Measurements from ENCODE around the gene LOXHD1. TPM values are rescaled to one million over a fixed set of nuclear protein-coding genes. Genes with fewer than 3 reads are reported as not detected.

LOXHD1 gene
- total RNA-seq, 1 experiment from 2014 or later: not detected

- no TSS peak for BruUV-seq (replicated peaks)
- Mint-ChIP-seq H3K27ac (ENCODE audit: unreplicated experiment) (no peak overlapping the region), H3K27me3 (ENCODE audit: insufficient read depth, unreplicated experiment) (peaks cover 14% of the 10 kb centered on the region), H3K4me3 (ENCODE audit: unreplicated experiment) (no peak overlapping the region), H3K36me3 (ENCODE audit: insufficient read depth, unreplicated experiment) (no peaks in the 10 kb centered on the region), H3K4me1 (ENCODE audit: low read depth, unreplicated experiment) (no peaks in the 10 kb centered on the region), H3K9me3 (ENCODE audit: unreplicated experiment) (no peaks in the 10 kb centered on the region)
- ChIA-PET CTCF (no interaction called here), POLR2A (no interaction called here)
- TF ChIP-seq CTCF (IDR thresholded peaks at IDR 0.05; ENCODE audit: insufficient read depth in 1 of 2, low read depth in 1 of 2, low read length in 1 of 2, severe bottlenecking in 1 of 2, unreplicated experiment in 1 of 2): no peak
- Histone ChIP-seq H3K9me3 (no peaks in the 10 kb centered on the region), H3K36me3 (ENCODE audit: control insufficient read depth, insufficient read depth, low read length) (no peaks in the 10 kb centered on the region), H3K27me3 (replicated peaks; ENCODE audit: control insufficient read depth, insufficient read depth, low read length) (no peaks in the 10 kb centered on the region), H3K4me3 (ENCODE audit: low read depth, low read length) (no peak overlapping the region), H3K4me1 (no peaks in the 10 kb centered on the region)
- intact Hi-C loops (cut with micrococcal nuclease; ENCODE audit: unreplicated experiment): no loop called here
- DNase-seq: no peak
These were observed 200.3 kb downstream of the LOXHD1 start for GRCh38 chr18:46456691-46457090.

DNA sequence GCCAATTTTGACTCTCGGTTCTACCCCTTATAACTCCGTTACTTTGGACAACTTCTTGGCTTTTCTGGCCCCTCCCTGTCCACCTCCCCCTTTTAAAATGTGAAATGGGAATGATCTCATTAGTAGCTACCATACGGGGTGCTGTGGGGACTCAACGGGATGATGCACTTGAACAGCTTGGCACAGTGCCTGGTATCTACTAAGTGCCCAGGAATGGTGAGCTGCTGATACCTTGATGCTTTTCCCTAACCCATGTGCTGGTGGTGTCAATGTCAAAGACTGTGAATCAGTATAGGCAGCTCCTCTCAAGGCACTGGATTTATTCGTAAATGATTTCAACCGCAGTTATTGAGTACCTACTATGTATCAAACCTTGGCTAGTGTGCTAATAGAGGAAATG lies 204.2 kb downstream of the LOXHD1 start:
- no peaks in the 10 kb centered on the region for H3K27me3 ChIP-seq (replicated peaks; ENCODE audit: control insufficient read depth, insufficient read depth, low read length)
- H3K36me3 Mint-ChIP-seq (ENCODE audit: insufficient read depth, unreplicated experiment): no peaks in the 10 kb centered on the region
- no peak overlapping the region for H3K27ac Mint-ChIP-seq (ENCODE audit: unreplicated experiment)
- CTCF ChIA-PET: no interaction called here
- H3K4me1 Mint-ChIP-seq (ENCODE audit: low read depth, unreplicated experiment): no peaks in the 10 kb centered on the region
- intact Hi-C loops (cut with micrococcal nuclease; ENCODE audit: unreplicated experiment): no loop called here
- H3K4me3 ChIP-seq (ENCODE audit: low read depth, low read length): no peak overlapping the region
- H3K36me3 ChIP-seq (ENCODE audit: control insufficient read depth, insufficient read depth, low read length): no peaks in the 10 kb centered on the region
- BruUV-seq (replicated peaks): no TSS peak
- POLR2A ChIA-PET: no interaction called here
- no peaks in the 10 kb centered on the region for H3K9me3 ChIP-seq
- H3K4me3 Mint-ChIP-seq (ENCODE audit: unreplicated experiment): no peak overlapping the region
- DNase-seq: no peak
- TF ChIP-seq CTCF (IDR thresholded peaks at IDR 0.05; ENCODE audit: insufficient read depth in 1 of 2, low read depth in 1 of 2, low read length in 1 of 2, severe bottlenecking in 1 of 2, unreplicated experiment in 1 of 2): no peak
- no peaks in the 10 kb centered on the region for H3K4me1 ChIP-seq
- H3K27me3 Mint-ChIP-seq (ENCODE audit: insufficient read depth, unreplicated experiment): peaks cover 7% of the 10 kb centered on the region
- H3K9me3 Mint-ChIP-seq (ENCODE audit: unreplicated experiment): no peaks in the 10 kb centered on the region

- Mint-ChIP-seq H3K27me3 (ENCODE audit: insufficient read depth, unreplicated experiment) (peaks cover 6% of the 10 kb centered on the region), H3K4me3 (ENCODE audit: unreplicated experiment) (no peak overlapping the region), H3K9me3 (ENCODE audit: unreplicated experiment) (no peaks in the 10 kb centered on the region), H3K36me3 (ENCODE audit: insufficient read depth, unreplicated experiment) (no peaks in the 10 kb centered on the region), H3K4me1 (ENCODE audit: low read depth, unreplicated experiment) (no peaks in the 10 kb centered on the region), H3K27ac (ENCODE audit: unreplicated experiment) (no peak overlapping the region)
- H3K36me3 ChIP-seq (ENCODE audit: control insufficient read depth, insufficient read depth, low read length): no peaks in the 10 kb centered on the region
- DNase-seq: no peak
- CTCF ChIA-PET: no interaction called here
- intact Hi-C loops (cut with micrococcal nuclease; ENCODE audit: unreplicated experiment): no loop called here
- no peaks in the 10 kb centered on the region for H3K9me3 ChIP-seq
- POLR2A ChIA-PET: no interaction called here
- H3K4me1 ChIP-seq: no peaks in the 10 kb centered on the region
- no peak overlapping the region for H3K4me3 ChIP-seq (ENCODE audit: low read depth, low read length)
- H3K27me3 ChIP-seq (replicated peaks; ENCODE audit: control insufficient read depth, insufficient read depth, low read length): no peaks in the 10 kb centered on the region
- no TSS peak for BruUV-seq (replicated peaks)
- TF ChIP-seq CTCF (IDR thresholded peaks at IDR 0.05; ENCODE audit: insufficient read depth in 1 of 2, low read depth in 1 of 2, low read length in 1 of 2, severe bottlenecking in 1 of 2, unreplicated experiment in 1 of 2): no peak
These were observed 207.5 kb downstream of the LOXHD1 start for GRCh38 chr18:46449499-46449898.

All from Caco-2 (cell line).